Measurements from ENCODE around the gene FCAMR. TPM values are rescaled to one million over a fixed set of nuclear protein-coding genes. Genes with fewer than 3 reads are reported as not detected.

FCAMR gene
- total RNA-seq, 1 donor from 2014 or later, result 0.15 TPM

DNA sequence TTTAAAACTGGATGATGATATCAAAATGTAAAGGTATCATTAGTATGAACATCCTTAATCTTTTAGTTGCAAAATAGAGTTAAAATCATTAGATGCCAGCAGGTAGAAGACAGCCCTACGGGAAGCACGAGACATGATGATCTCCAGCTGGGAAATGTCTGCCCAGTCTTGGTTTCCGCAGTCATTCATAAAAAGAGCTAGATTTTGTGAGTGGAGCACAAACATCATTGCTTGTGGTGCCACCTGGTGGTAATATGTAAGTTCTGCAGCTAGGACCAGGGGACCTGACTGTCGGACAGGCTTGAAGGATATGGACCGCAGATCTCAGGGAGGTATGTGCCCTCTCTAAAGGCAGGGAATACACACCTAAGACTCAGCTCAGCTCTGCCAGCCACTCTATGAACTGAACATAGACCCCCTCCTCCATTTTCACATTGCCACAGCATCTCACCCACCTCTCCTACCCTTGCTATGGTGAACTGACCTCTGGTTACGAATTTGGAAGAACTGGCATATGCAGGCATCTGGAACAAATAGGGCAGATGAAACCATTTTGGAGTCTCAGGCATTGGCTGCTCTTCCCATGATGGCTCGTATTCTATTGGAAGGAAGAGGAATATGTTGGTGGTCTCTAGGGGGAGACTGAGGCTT lies 57.7 kb downstream of the FCAMR start:
- intact Hi-C loops (cut with micrococcal nuclease), result loop anchor here (1.0 to 10.0 kb wide), 13 partner anchors 21 to 585 kb away; partner anchors contain the start of genes CR1 and DYRK3

DNA sequence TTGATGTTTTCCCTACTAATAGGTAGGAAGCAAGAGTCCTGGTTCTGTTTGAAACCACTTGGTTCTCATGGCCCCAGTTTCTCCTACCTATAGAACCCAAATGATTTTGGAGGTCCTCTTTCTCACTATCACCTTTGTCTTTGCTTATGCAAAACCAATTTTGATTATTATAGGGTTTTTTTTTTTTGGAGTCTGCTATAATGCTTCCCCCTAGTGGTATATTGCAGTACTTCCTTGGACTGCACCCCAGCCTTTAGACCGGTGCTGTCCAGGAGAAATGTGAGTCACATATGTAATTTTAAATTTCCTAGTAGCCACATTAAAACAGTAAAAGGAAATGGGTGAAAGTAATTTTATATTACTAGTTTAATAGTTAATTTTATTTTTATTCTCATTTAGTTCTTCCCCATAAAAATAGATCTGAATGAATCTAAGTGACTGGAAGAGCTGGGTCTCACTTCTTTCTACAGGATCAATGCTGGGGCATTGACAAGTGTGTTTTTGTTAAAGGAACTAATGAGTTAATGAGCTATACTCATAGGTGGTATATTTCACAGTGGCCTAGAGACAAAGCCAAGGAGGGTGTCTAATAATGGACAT lies 59.1 kb downstream of the FCAMR start:
- intact Hi-C loops (cut with micrococcal nuclease), result loop anchor here (1.0 to 10.0 kb wide), 3 partner anchors 46 to 586 kb away; partner anchors contain the start of genes CR1 and IL20

DNA sequence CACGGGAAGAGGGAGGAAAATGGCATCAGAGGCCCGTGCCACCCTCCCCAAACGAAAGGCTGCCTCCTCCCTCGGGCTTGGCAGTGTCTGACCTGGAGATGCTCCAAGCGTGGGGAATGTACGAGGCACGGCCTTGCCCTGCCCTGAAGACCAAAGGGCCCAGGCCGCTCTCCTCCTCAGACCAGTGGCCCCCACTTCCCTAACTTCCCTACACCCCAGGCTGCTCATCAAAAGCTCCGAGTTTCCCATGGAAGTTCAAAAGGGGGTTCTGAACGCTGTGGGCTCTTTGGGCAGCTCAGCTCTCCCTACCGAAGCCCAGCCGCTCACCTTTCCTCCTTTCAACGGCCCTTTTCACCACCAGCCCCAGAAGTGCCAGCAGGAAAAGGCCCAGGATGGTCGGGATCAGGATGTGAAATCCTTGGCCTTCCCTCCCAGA lies 60.4 kb downstream of the FCAMR start:
- intact Hi-C loops (cut with micrococcal nuclease), result loop anchor here (2.0 to 10.0 kb wide), 3 partner anchors 13 to 587 kb away; partner anchors contain the start of gene CR1

DNA sequence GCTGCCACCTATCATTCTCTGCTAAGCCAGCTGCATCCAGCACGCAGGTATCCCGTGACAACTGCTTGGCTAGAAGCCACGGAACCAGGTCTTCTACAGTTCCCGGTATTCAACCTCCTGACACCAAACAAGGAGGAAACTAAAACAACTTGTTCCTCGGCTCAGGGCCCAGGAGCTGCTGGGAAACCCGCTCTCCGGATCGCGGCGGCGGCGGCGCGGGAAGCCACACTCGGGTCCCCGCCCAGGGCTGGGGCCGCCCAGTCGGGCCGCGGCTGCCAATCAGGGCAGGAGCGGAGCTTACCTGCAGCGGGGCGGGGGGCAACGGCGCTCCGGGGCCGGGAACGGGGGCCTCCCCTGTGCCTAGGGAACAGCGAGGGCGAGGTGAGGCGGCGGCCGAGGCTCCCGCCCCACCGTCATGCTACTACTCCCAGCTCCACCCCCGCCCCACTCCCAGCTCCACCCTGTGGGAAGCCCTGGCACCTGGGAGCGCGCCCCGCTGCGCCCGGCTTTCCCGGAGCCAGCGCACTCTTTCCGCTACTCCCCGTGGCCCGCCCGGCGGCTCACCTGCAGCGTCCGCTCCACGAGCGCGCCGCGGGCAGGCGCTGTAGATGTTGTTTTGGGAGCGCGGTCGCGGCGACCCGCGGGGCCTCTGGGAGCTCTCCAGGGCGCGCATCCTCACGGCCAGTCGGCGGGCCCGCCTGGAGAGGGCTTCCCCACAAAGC lies 60.9 kb downstream of the FCAMR start:
- intact Hi-C loops (cut with micrococcal nuclease), result loop anchor here (2.0 kb wide), 1 partner anchor 13 kb away; no protein-coding TSS in a partner anchor

DNA sequence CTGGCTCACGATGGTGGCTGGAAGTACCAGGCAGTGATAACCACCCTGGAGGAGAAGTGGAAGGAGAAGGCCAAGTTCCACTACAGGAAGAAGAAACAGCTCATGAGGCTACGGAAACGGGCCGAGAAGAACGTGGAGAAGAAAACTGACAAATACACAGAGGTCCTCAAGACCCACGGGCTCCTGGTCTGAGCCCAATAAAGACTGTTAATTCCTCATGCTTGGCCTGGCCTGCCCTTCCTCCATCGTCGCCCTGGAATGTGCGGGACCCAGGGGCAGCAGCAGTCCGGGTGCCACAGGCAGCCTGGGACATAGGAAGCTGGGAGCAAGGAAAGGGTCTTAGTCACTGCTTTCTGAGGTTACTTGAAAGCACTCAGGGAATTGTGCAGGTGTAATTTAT lies 62.2 kb downstream of the FCAMR start:
- intact Hi-C loops (cut with micrococcal nuclease), result loop anchor here (2.0 kb wide), 1 partner anchor 15 kb away; no protein-coding TSS in a partner anchor

Other genes starting within 250 kb of the FCAMR start
- gene IL19, start 199.7 kb downstream of the FCAMR start, total RNA-seq, result not detected in 2 replicates
- gene IL10, start 198.0 kb downstream of the FCAMR start, total RNA-seq, result 1.5 and 1.7 TPM in 2 replicates
- gene IL20, start 104.8 kb downstream of the FCAMR start, total RNA-seq, result not detected in 2 replicates
- 0.25 and 0.39 TPM in 2 replicates for gene IL24, start 73.0 kb downstream of the FCAMR start, total RNA-seq
- gene FCMR, start 48.5 kb downstream of the FCAMR start, total RNA-seq, result 65.7 and 70.9 TPM in 2 replicates
- gene PIGR, start 24.0 kb downstream of the FCAMR start, total RNA-seq, result 0.05 TPM in 1 of 2 replicates, not detected in the other
- gene C1orf116, start 62.3 kb upstream of the FCAMR start, total RNA-seq, result not detected in 2 replicates
- 8.0 and 8.2 TPM in 2 replicates for gene YOD1, start 80.7 kb upstream of the FCAMR start, total RNA-seq
- 4.9 and 5.0 TPM in 2 replicates for gene PFKFB2, start 82.8 kb upstream of the FCAMR start, total RNA-seq
- 11.5 and 15.6 TPM in 2 replicates for gene C4BPB, start 118.4 kb upstream of the FCAMR start, total RNA-seq
- not detected in 2 replicates for gene C4BPA, start 133.8 kb upstream of the FCAMR start, total RNA-seq